T follicular helper cell (primary cell): ENCODE results near the gene ICOS.

ENCODE experiments used
- DNase-seq: peaks from one replicate; pipeline ENCODE4 v3.0.0-alpha.2; 2020; ENCODE audit warnings: low read depth

Gene ICOS

GRCh38 chr2:204010628-204011560 is 74.3 kb downstream of the ICOS start:
- no peak for DNase-seq
